ENCODE data around the gene TM6SF1. TPM values are rescaled to one million over a fixed set of nuclear protein-coding genes. Genes with fewer than 3 reads are reported as not detected.

Gene TM6SF1
- total and polyA plus RNA-seq, 9 of the 15 experiments (the other 6 are each of a cell fraction or from before 2014, with no cell fraction given) = 1.0 to 5.6 (median 3.5) TPM

GRCh38 chr15:83066034-83066733 lies 41.3 kb upstream of the TM6SF1 start (continued):
- TF ChIP-seq ZNF511 (CRISPR knock-in tag; IDR thresholded peaks at IDR 0.05) = no peak
- TF ChIP-seq, protein P1, sequence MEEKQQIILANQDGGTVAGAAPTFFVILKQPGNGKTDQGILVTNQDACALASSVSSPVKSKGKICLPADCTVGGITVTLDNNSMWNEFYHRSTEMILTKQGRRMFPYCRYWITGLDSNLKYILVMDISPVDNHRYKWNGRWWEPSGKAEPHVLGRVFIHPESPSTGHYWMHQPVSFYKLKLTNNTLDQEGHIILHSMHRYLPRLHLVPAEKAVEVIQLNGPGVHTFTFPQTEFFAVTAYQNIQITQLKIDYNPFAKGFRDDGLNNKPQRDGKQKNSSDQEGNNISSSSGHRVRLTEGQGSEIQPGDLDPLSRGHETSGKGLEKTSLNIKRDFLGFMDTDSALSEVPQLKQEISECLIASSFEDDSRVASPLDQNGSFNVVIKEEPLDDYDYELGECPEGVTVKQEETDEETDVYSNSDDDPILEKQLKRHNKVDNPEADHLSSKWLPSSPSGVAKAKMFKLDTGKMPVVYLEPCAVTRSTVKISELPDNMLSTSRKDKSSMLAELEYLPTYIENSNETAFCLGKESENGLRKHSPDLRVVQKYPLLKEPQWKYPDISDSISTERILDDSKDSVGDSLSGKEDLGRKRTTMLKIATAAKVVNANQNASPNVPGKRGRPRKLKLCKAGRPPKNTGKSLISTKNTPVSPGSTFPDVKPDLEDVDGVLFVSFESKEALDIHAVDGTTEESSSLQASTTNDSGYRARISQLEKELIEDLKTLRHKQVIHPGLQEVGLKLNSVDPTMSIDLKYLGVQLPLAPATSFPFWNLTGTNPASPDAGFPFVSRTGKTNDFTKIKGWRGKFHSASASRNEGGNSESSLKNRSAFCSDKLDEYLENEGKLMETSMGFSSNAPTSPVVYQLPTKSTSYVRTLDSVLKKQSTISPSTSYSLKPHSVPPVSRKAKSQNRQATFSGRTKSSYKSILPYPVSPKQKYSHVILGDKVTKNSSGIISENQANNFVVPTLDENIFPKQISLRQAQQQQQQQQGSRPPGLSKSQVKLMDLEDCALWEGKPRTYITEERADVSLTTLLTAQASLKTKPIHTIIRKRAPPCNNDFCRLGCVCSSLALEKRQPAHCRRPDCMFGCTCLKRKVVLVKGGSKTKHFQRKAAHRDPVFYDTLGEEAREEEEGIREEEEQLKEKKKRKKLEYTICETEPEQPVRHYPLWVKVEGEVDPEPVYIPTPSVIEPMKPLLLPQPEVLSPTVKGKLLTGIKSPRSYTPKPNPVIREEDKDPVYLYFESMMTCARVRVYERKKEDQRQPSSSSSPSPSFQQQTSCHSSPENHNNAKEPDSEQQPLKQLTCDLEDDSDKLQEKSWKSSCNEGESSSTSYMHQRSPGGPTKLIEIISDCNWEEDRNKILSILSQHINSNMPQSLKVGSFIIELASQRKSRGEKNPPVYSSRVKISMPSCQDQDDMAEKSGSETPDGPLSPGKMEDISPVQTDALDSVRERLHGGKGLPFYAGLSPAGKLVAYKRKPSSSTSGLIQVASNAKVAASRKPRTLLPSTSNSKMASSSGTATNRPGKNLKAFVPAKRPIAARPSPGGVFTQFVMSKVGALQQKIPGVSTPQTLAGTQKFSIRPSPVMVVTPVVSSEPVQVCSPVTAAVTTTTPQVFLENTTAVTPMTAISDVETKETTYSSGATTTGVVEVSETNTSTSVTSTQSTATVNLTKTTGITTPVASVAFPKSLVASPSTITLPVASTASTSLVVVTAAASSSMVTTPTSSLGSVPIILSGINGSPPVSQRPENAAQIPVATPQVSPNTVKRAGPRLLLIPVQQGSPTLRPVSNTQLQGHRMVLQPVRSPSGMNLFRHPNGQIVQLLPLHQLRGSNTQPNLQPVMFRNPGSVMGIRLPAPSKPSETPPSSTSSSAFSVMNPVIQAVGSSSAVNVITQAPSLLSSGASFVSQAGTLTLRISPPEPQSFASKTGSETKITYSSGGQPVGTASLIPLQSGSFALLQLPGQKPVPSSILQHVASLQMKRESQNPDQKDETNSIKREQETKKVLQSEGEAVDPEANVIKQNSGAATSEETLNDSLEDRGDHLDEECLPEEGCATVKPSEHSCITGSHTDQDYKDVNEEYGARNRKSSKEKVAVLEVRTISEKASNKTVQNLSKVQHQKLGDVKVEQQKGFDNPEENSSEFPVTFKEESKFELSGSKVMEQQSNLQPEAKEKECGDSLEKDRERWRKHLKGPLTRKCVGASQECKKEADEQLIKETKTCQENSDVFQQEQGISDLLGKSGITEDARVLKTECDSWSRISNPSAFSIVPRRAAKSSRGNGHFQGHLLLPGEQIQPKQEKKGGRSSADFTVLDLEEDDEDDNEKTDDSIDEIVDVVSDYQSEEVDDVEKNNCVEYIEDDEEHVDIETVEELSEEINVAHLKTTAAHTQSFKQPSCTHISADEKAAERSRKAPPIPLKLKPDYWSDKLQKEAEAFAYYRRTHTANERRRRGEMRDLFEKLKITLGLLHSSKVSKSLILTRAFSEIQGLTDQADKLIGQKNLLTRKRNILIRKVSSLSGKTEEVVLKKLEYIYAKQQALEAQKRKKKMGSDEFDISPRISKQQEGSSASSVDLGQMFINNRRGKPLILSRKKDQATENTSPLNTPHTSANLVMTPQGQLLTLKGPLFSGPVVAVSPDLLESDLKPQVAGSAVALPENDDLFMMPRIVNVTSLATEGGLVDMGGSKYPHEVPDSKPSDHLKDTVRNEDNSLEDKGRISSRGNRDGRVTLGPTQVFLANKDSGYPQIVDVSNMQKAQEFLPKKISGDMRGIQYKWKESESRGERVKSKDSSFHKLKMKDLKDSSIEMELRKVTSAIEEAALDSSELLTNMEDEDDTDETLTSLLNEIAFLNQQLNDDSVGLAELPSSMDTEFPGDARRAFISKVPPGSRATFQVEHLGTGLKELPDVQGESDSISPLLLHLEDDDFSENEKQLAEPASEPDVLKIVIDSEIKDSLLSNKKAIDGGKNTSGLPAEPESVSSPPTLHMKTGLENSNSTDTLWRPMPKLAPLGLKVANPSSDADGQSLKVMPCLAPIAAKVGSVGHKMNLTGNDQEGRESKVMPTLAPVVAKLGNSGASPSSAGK (IDR thresholded peaks at IDR 0.05) = no peak
- TF ChIP-seq, protein P2, sequence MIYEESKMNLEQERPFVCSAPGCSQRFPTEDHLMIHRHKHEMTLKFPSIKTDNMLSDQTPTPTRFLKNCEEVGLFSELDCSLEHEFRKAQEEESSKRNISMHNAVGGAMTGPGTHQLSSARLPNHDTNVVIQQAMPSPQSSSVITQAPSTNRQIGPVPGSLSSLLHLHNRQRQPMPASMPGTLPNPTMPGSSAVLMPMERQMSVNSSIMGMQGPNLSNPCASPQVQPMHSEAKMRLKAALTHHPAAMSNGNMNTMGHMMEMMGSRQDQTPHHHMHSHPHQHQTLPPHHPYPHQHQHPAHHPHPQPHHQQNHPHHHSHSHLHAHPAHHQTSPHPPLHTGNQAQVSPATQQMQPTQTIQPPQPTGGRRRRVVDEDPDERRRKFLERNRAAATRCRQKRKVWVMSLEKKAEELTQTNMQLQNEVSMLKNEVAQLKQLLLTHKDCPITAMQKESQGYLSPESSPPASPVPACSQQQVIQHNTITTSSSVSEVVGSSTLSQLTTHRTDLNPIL (CRISPR knock-in tag; IDR thresholded peaks at IDR 0.05) = no peak
- no peak for TF ChIP-seq HDAC8 (tag; IDR thresholded peaks at IDR 0.05)
- TF ChIP-seq MXI1 (IDR thresholded peaks at IDR 0.05; ENCODE audit: low read depth, low read length) = no peak
- no peak for TF ChIP-seq MAFK (IDR thresholded peaks at IDR 0.05; ENCODE audit: low read length)
- TF ChIP-seq NFIC (IDR thresholded peaks at IDR 0.05) = no peak
- TF ChIP-seq TCFL5 (CRISPR knock-in tag; conservative IDR thresholded peaks at IDR 0.05) = no peak
- TF ChIP-seq SMARCE1 (IDR thresholded peaks at IDR 0.05) = 0 out of 2 replicates have a peak, but pooled peaks have one; percentile 15
- no peak for TF ChIP-seq EP300 (IDR thresholded peaks at IDR 0.05; ENCODE audit: low read length)
- no peak for TF ChIP-seq ELF4 (CRISPR knock-in tag; IDR thresholded peaks at IDR 0.05)
- no peak for TF ChIP-seq KLF1 (tag; IDR thresholded peaks at IDR 0.05)
- no peak for TF ChIP-seq HINFP (tag; conservative IDR thresholded peaks at IDR 0.05; ENCODE audit: low read depth)

Data from K562 (cell line).